Neuron (in vitro differentiated cells): ENCODE data around the gene PDLIM7.

Experiments
- H2AFZ ChIP-seq: one replicate; pipeline ENCODE4 v1.6.1; 2013; ENCODE audit warnings: low read depth, mild to moderate bottlenecking, inconsistent platforms, low read length, moderate library complexity
- H3K27me3 ChIP-seq: one replicate; pipeline ENCODE4 v1.6.1; 2013; ENCODE audit warnings: low read length; ENCODE audit not compliant: insufficient read depth
- H3K36me3 ChIP-seq: one replicate; pipeline ENCODE4 v1.6.1; 2013; ENCODE audit warnings: low read length; ENCODE audit not compliant: insufficient read depth
- H3K4me1 ChIP-seq: one replicate; pipeline ENCODE4 v1.6.1; 2013; ENCODE audit warnings: low read length; ENCODE audit not compliant: insufficient read depth
- H3K4me3 ChIP-seq: 2 replicates; pipeline ENCODE4 v1.5.1; 2013; ENCODE audit warnings: mild to moderate bottlenecking, low read length, moderate library complexity
- H3K9me3 ChIP-seq: one replicate; pipeline ENCODE4 v1.6.1; 2013; ENCODE audit warnings: low read length

PDLIM7 gene

DNA sequence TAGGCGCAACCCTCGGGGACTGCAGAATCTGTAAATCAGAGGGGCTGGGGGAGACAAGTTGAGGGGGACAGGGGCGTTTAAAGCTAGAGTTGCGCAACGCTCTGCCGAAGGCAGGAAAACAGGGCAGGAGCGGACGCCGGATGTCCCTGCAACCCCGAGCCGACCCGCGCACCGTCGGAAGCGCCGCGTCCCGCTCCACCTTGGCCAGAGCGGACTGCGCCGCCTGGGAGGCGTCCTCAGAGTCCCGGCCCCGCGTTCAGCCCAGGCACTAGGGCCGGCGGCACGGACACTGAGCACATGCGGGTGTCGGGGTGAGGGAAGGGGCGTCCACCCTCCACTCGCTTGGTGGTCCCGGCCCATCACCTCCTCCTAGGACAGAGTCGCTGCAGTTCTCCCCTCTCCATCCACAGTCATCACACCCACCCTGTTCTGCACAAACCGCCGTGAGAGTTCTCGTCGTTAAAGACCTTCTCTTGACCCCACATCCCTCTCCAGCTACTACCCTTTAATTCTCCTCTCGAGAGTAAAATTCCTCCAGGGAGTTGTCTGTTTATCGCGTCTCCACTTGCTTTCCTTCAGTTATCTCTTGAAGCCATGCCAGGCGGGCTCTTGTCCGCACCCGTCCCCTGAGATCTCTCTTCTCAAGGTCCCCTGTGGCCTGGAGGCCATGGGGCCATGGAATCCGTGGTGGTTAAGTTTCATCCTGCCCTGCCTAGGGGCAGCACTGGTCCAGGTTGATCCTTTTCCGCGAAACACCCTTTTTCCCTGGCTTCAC, 796 bp upstream of the PDLIM7 start:
- Histone ChIP-seq H3K9me3 (no peaks in the 10 kb centered on the region), H3K27me3 (no peaks in the 10 kb centered on the region), H3K4me1 (peaks cover 56% of the 10 kb centered on the region), H2AFZ (no peak overlapping the region), H3K36me3 (peaks cover 14% of the 10 kb centered on the region), H3K4me3 (peak overlapping the region; percentile 11)

DNA sequence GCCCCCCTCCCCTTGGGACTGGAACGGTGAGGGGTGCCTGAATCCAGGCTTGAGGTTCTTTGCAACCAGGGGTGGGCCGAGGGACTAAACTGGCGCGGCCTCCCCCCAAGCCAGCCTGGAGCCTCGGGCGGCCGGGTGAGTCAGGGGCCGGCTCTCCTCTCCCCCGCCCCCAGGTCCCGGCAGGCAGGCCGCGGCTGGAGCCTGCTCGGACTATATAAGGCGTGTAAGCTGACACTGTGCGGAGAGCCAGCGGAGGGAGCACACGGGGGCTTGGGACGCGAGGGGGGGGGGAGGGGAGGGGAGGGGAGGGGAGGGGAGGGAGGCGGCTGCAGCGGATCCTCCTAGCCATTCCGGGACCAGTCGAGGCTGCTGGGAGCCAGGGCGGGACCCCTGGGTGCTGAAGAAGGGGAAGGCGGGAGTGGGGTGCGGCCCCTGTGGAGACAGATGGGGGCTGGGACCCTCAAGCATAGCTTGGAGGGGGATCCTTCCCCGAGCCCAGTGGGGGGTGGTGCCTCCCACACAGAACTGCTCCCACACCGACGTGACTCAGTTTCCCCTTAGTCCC, 595 bp downstream of the PDLIM7 start:
- Histone ChIP-seq H3K4me3 (peak overlapping the region; percentile 80), H3K4me1 (peaks cover 45% of the 10 kb centered on the region), H3K9me3 (no peaks in the 10 kb centered on the region), H2AFZ (no peak overlapping the region), H3K36me3 (peaks cover 25% of the 10 kb centered on the region), H3K27me3 (no peaks in the 10 kb centered on the region)

DNA sequence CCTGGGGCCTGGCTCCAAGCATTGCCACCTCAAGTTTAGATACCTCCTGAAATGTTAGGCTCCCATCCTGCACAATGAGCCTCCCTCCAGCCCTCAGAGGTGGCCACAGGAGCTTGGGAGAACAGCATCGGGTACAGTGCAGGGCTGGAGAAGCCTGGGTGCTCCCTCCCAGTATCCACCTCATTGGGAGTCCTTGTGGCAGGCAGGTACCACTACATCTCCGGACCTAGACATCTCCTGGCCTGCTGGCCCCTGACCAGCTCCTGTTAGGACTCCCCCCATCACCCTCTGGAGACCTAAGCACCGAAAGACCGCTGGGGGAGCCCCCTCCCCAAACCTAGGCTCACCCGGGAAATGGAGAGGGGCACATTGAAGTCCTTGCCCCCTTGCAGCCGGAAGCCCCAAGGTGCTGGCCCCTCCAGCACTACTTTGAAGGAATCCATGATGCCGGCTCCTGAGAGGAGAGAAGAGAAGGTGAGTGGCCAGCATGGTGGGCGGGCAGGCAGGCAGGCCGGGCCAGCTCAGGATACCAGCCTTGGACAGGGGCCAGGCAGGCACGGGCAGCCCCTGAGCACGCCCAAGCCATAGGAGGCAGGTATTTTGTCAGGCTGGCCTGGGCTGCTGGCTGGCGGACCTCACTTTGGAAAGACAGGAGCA, 1.2 kb downstream of the PDLIM7 start:
- Histone ChIP-seq H2AFZ (no peak overlapping the region), H3K27me3 (no peaks in the 10 kb centered on the region), H3K4me3 (peak overlapping the region; percentile 80), H3K36me3 (peaks cover 28% of the 10 kb centered on the region), H3K9me3 (no peaks in the 10 kb centered on the region), H3K4me1 (peaks cover 39% of the 10 kb centered on the region)

DNA sequence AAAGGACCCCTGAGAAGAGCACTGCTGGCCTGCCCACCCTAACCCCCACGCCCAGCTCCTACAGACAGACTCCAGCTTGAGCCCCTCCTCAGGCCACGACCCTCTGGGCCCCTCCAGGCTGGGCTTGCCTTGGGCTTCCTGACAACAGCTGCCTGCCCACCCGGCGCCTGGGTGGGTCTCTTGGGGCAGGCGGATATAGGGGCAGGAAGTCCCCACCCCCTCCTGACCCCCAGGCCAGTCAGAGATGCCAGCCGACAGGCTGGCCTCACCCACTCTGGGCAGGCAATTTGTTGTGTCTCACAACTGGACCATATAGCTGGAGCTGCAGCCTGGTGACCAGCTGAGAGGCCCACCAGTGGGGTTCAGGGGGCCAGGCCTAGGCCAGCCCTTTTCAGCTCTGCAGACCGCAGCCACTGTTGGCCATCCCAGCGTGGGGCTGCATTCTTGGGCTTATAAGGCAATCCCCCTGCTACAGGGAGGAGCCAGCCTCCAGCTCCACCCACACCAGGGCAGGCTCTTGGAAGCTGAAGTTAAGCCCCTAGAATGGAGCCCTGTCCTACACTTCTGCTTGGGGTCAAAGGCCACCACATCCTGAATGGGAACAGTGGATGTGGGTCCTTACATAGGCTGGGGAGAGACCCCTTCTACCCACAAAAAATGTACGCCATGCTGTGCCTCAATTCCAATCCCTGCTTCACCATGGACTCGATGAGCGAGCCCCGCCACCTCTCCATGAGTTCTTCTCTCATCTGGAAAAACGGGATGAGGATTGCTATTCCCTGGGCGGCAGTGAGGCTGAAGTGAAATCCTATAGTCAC, 2.0 kb downstream of the PDLIM7 start:
- peaks cover 33% of the 10 kb centered on the region for H3K4me1 ChIP-seq
- H3K9me3 ChIP-seq = no peaks in the 10 kb centered on the region
- H2AFZ ChIP-seq = no peak overlapping the region
- H3K36me3 ChIP-seq = peaks cover 35% of the 10 kb centered on the region
- no peaks in the 10 kb centered on the region for H3K27me3 ChIP-seq
- peak overlapping the region; percentile 80 for H3K4me3 ChIP-seq

DNA sequence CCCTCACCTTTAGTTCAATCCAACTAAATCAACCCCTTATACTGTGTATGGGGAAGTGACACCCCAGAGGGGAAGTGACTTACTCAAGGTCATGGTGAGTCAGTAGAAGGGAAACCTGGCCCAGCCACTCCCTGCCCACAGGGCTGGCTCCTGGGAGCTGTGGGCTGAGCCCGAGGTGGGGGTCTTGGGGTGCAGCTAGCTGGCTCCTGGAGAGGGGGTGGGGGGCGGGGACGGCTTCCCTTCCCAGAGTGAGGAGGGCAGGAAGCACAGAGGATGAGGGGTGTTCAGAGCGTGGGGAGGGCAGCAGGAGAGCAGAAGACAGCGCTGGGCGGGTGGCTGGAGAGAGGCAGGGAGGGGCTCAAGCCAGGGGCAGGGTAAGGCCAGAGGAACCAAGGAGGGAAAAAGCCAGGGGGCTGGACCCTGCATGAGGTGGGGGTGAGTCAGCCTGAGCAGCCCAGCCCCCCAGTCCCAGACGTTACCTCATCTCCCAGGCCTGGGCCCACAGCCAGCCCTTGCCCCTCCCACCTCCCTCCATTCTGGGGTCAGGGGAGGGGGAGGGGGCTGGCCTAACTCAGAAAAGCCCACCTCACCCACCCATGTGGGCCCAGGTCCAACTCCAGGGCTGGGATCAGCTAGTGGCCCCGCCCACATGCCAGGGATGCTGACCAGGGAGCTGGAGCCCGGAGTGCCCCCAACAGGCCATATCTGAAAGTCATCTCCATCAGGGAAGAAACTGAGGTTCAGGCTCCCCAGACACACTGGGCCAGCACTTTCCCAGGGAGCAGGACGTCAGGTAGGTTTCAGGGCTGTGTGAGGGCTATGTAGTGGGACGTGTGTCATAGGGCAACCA, 2.8 kb downstream of the PDLIM7 start:
- Histone ChIP-seq H2AFZ (no peak overlapping the region), H3K36me3 (peaks cover 43% of the 10 kb centered on the region), H3K9me3 (no peaks in the 10 kb centered on the region), H3K4me1 (peaks cover 32% of the 10 kb centered on the region), H3K4me3 (no peak overlapping the region), H3K27me3 (no peaks in the 10 kb centered on the region)

DNA sequence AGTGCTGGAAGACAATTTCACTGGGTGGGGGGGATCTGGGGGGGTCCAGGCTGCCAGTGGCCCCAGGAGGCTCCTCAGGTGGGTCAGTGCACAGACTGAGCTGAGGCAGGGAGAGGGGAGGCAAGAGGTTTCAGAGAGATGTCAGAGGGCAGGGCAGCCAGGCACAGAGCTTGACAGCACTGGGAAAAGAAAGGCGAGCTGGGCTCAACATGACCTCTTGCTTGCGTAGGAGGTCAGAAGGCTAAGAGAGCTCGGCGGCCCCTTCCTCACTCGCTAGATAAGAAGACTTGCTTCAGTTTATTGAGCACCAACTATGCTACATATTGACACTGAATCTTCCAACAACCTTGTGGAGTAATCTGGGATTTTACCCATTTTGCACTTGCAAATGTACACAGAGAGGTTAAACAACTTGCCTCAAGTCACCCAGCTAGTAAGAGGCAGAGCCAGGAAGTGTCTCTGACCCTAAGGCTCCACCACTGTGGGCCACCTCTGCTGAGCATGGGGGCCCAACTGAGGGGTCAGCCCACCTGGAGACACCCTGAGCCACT, 3.5 kb downstream of the PDLIM7 start:
- Histone ChIP-seq H3K4me3 (no peak overlapping the region), H2AFZ (no peak overlapping the region), H3K9me3 (no peaks in the 10 kb centered on the region), H3K4me1 (peaks cover 32% of the 10 kb centered on the region), H3K36me3 (peaks cover 49% of the 10 kb centered on the region), H3K27me3 (no peaks in the 10 kb centered on the region)

DNA sequence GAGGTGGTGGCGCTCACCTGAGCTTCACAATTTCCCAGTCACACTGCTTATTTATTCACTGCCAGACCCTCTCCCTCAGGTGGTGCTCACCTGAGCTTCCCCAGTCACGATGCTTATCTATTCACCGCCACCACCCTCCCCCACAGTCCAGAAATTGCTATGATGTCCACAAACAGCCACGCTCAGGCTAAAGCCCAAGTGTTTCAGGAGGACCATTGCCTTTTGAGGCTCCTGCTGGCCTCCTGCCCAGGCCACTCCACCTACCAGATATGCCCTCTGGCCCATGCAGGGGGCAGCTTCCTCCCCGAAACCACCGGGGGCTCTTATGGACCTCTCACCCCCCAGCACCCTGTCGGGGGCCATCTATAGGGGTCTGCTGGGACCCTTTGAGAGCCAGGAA, 4.6 kb downstream of the PDLIM7 start:
- no peaks in the 10 kb centered on the region for H3K9me3 ChIP-seq
- peaks cover 58% of the 10 kb centered on the region for H3K36me3 ChIP-seq
- H3K4me3 ChIP-seq = no peak overlapping the region
- H3K4me1 ChIP-seq = peaks cover 29% of the 10 kb centered on the region
- no peak overlapping the region for H2AFZ ChIP-seq
- no peaks in the 10 kb centered on the region for H3K27me3 ChIP-seq

DNA sequence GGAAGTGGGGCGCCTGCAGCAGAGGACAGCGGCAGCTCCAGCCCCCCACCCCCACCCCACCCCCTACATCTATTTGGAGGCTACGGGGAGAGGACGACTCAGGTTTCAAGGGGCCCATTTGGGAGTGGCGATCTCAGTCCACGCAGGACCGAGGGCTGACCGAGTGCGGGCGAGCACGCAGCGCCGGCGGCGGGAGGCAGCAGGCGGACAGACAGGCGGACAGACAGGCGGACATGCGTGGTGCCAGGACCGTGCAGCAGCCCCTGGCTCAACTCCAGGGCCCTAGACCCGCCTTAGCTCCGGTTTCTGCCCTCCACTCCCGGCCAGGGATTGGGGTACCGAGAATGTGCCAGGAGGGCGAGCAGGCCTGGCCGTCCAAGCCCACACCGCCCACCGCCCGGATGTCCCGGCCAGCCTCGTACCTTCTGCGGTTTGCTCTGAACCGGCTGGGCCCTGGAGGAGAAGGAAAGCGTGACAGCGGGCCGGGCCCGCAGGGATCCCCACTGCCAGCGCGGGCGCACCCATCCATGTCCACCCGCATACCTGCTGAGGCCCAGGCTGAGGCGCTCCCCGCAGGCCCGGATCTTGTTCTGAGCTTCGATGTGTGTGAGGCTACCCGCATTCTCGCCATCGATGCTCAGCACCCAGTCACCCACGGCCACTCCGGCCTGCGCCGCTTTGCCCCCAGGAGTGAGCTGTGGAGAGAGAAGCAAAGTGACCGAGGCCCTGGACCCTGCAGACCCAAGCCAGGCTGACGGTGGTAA, 5.2 kb downstream of the PDLIM7 start:
- Histone ChIP-seq H3K27me3 (no peaks in the 10 kb centered on the region), H3K9me3 (no peaks in the 10 kb centered on the region), H2AFZ (no peak overlapping the region), H3K4me3 (no peak overlapping the region), H3K36me3 (peaks cover 62% of the 10 kb centered on the region), H3K4me1 (peaks cover 27% of the 10 kb centered on the region)

DNA sequence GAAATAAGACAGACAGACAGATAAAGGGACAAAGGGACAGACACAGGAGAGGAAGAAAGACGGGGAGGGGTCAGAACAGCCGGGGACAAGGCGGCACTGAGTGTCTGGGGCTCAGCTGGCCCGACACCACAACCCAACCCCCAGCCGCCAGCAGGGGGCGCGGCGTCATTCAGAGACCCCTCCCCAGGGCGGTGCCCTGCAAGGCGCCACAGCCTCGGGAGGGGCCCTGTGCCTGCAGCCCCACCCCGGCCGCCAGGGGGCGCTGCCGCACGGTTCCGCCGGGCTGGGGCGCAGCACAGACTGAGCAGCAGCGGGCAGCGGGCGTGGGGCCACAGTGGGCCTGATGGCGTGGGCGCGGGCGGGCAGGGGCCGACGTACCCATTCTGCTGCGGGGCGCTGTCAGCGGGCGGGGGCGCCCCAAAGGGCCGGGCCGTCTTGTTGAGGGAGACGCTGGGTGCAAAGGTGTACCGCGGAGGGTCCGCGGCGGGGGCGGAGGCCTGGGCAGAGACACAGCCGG, 5.9 kb downstream of the PDLIM7 start:
- H3K4me3 ChIP-seq = no peak overlapping the region
- no peaks in the 10 kb centered on the region for H3K9me3 ChIP-seq
- no peak overlapping the region for H2AFZ ChIP-seq
- peaks cover 26% of the 10 kb centered on the region for H3K4me1 ChIP-seq
- H3K36me3 ChIP-seq = peaks cover 62% of the 10 kb centered on the region
- H3K27me3 ChIP-seq = no peaks in the 10 kb centered on the region

DNA sequence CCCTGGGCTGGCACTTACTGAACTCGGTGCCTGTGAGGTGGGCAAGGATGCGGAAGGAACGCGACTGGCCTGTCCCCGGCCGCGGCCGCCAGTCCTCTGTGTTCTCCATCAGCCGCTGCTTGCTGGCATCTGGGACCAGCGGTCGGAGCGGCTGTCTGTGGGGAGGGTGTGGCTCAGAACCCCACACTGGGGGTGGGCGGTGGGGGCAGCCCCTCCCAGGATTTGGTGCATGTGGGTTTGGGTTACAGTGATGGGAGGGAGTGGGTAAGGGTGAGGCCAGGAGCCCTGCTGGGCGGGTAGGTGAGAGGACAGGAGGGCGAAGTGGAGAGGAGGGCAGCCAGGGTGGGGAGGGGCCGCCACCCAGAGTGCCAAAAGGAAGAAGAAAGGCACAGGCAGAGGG, 6.4 kb downstream of the PDLIM7 start:
- H3K36me3 ChIP-seq = peaks cover 66% of the 10 kb centered on the region
- no peak overlapping the region for H3K4me3 ChIP-seq
- no peak overlapping the region for H2AFZ ChIP-seq
- H3K27me3 ChIP-seq = no peaks in the 10 kb centered on the region
- no peaks in the 10 kb centered on the region for H3K9me3 ChIP-seq
- H3K4me1 ChIP-seq = peaks cover 21% of the 10 kb centered on the region

DNA sequence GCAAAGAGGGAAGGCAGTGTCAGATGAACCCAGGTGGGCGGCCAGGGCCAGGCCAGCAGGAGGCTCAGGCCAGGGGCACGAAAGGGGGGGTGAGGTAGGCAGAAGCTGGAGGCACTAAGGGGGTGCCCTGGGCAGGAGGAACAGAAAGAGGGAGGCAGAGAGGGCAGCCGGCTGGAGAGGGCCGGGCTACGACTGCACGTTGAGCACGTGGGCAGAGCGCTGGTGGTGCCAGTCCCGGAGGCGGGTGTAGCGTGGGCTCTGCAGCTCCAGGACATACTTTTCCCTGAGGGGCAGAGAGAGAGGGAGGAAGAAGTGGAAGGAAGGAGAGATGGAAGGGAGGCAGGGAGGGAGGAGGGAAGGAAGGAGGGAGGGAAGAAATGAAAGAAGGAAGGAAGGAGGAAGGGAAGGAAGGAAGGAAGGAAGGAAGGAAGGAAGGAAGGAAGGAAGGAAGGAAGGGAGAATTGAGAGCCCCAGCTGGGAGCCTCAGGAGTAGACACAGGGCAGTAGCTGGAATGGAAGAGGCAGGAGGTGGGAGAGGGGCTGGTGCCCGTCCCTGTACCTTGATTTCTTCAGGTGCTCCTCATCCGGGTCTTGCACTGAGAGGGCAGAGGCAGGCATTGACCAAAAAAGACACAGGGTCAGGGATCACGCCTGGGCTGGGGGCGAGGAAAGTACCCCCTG, 7.0 kb downstream of the PDLIM7 start:
- H3K9me3 ChIP-seq = no peaks in the 10 kb centered on the region
- no peak overlapping the region for H3K4me3 ChIP-seq
- no peaks in the 10 kb centered on the region for H3K27me3 ChIP-seq
- H2AFZ ChIP-seq = no peak overlapping the region
- peaks cover 16% of the 10 kb centered on the region for H3K4me1 ChIP-seq
- H3K36me3 ChIP-seq = peaks cover 66% of the 10 kb centered on the region
